ENCODE results near the gene EHD2.

- TF ChIP-seq, protein P1, sequence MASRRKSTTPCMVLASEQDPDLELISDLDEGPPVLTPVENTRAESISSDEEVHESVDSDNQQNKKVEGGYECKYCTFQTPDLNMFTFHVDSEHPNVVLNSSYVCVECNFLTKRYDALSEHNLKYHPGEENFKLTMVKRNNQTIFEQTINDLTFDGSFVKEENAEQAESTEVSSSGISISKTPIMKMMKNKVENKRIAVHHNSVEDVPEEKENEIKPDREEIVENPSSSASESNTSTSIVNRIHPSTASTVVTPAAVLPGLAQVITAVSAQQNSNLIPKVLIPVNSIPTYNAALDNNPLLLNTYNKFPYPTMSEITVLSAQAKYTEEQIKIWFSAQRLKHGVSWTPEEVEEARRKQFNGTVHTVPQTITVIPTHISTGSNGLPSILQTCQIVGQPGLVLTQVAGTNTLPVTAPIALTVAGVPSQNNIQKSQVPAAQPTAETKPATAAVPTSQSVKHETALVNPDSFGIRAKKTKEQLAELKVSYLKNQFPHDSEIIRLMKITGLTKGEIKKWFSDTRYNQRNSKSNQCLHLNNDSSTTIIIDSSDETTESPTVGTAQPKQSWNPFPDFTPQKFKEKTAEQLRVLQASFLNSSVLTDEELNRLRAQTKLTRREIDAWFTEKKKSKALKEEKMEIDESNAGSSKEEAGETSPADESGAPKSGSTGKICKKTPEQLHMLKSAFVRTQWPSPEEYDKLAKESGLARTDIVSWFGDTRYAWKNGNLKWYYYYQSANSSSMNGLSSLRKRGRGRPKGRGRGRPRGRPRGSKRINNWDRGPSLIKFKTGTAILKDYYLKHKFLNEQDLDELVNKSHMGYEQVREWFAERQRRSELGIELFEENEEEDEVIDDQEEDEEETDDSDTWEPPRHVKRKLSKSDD (CRISPR knock-in tag; IDR thresholded peaks at IDR 0.05; ENCODE audit: low read depth): no peak
- TF ChIP-seq ZNF740 (CRISPR knock-in tag; IDR thresholded peaks at IDR 0.05): no peak
- TF ChIP-seq ZNF577 (CRISPR knock-in tag; IDR thresholded peaks at IDR 0.05; ENCODE audit: borderline replicate concordance, low read depth): no peak
- no peak for TF ChIP-seq SETDB1 (CRISPR knock-in tag; IDR thresholded peaks at IDR 0.05; ENCODE audit: borderline replicate concordance)
- TF ChIP-seq MAFK (conservative IDR thresholded peaks at IDR 0.05 in 1 of 2, IDR thresholded peaks at IDR 0.05 in 1 of 2; ENCODE audit: low read length in 2 of 2): no peak
- TF ChIP-seq JUND (CRISPR knock-in tag; IDR thresholded peaks at IDR 0.05): no peak
- no peak for TF ChIP-seq ZNF263 (CRISPR knock-in tag; IDR thresholded peaks at IDR 0.05)
- TF ChIP-seq, protein P2, sequence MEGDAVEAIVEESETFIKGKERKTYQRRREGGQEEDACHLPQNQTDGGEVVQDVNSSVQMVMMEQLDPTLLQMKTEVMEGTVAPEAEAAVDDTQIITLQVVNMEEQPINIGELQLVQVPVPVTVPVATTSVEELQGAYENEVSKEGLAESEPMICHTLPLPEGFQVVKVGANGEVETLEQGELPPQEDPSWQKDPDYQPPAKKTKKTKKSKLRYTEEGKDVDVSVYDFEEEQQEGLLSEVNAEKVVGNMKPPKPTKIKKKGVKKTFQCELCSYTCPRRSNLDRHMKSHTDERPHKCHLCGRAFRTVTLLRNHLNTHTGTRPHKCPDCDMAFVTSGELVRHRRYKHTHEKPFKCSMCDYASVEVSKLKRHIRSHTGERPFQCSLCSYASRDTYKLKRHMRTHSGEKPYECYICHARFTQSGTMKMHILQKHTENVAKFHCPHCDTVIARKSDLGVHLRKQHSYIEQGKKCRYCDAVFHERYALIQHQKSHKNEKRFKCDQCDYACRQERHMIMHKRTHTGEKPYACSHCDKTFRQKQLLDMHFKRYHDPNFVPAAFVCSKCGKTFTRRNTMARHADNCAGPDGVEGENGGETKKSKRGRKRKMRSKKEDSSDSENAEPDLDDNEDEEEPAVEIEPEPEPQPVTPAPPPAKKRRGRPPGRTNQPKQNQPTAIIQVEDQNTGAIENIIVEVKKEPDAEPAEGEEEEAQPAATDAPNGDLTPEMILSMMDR (CRISPR knock-in tag; IDR thresholded peaks at IDR 0.05): no peak
- 0 out of 4 replicates have a peak, but pooled peaks of 1 of the 2 experiments have one; percentile 29 for TF ChIP-seq POLR2A (IDR thresholded peaks at IDR 0.05; ENCODE audit: insufficient read depth in 1 of 2, low read depth in 2 of 2, low read length in 2 of 2)
- no peak for TF ChIP-seq CEBPB (IDR thresholded peaks at IDR 0.05; ENCODE audit: borderline replicate concordance, low read depth, low read length)
- TF ChIP-seq SMC3 (IDR thresholded peaks at IDR 0.05; ENCODE audit: low read length): no peak
- no peak; the same call in none of the 2 replicates for TF ChIP-seq RBFOX2 (IDR thresholded peaks at IDR 0.05; ENCODE audit: low read depth, low read length)
- TF ChIP-seq, protein P3, sequence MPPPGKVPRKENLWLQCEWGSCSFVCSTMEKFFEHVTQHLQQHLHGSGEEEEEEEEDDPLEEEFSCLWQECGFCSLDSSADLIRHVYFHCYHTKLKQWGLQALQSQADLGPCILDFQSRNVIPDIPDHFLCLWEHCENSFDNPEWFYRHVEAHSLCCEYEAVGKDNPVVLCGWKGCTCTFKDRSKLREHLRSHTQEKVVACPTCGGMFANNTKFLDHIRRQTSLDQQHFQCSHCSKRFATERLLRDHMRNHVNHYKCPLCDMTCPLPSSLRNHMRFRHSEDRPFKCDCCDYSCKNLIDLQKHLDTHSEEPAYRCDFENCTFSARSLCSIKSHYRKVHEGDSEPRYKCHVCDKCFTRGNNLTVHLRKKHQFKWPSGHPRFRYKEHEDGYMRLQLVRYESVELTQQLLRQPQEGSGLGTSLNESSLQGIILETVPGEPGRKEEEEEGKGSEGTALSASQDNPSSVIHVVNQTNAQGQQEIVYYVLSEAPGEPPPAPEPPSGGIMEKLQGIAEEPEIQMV (CRISPR knock-in tag; IDR thresholded peaks at IDR 0.05; ENCODE audit: low read depth): no peak
These were observed 43.9 kb downstream of the EHD2 start for GRCh38 chr19:47756953-47757608.

Measured in HepG2 (cell line).